HG03103 (cell line): ENCODE measurements around the gene ZNF714.
"Not testable (repeated sequence)": the region's sequence is repeated elsewhere in the genome, so short reads cannot be mapped to it uniquely, and the experiment has no call there.

ENCODE experiments used
- ATAC-seq: cut with Tn5 transposase; IDR thresholded peaks from one replicate; pipeline ENCODE4 v1.9.1; 2021; ENCODE audit warnings: low read depth; ENCODE audit not compliant: unreplicated experiment

Gene ZNF714

DNA sequence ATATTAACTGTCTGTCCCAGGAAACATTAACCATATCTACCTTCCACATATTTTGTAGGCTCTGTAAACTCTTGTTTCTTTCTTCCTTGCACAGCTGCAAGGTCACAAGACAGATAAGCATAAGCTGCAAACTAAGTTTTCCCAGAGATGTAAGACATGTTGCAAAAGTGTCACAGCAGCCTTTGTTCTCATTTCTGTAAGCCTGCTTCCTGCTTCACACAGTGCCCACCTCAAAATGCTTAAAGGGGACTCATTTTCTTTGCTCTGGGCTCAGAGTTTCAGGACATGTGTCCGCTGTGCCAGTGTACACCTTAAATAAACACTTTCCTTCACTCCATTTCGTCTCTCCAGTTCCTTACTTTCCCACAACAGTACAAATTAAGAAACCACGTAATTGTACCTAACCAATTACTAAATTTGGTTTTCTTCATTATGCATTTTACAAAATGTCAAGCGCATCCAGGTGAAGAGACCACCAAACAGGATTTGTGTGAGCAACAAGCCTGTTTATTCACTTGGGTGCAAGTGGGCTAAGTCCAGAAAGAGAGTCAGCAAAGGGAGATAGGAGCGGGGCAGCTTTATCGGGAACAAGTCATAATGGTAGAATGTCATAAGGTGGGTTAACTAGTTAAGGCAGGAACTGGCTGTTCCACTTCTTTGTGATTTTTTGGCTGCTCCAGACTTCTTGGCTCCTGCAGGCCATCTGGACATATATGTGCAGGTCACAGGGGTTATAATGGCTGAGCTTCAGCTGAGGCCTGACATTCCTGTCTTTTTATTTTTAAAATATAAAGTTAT, 47.1 kb downstream of the ZNF714 start:
- no peak for ATAC-seq

DNA sequence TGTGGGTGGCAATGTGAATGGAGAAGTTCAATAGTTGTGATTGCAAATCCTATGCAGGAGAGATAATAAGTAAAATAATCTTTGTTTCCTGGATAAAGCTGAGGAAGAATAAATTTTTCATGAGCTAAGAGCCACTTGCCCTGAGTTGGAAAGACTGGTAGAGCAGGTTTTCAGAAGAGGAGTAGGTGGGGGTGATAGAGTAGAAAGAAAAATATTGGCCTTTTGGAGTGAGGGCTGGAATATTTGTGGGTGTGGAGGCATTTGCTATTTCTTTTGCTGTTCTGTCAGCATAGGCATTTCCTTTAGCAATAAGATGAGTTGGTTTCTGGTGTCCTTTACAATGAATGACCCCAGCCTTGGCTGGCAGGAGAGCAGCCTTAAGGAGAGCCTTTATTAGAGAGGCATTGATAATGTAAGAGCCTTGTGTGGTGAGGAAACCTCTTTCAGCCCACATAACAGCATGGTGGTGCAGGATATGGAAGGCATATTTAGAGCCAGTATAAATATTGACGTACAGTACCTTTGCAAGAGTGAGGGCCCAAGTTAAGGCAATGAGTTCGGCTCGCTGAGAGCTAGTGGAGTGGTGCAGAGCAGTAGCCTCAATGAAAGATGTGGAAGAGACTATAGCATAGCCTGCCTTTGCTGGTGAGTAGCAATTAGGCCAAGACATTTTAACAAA, 48.2 kb downstream of the ZNF714 start:
- ATAC-seq, result no peak

DNA sequence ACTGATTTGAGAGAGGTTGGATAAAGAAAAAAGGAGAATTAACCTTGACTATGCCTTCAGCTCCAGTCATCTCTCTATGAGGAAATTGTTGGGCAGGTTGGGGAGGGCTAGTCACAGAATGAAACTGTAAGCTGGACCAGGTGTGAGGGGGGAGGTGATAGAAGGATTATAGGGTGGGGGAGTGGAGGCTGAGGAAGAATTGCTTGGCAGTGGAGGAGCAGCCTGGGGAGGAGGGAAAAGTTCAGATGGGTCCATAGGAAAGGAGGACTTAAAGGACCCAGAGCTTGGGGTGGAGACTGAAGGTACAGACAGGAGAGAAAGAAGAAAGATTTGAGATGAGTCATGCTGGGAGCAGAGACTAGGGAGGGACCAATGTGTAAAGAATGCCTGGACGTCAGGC, 51.6 kb downstream of the ZNF714 start:
- ATAC-seq, result no peak

DNA sequence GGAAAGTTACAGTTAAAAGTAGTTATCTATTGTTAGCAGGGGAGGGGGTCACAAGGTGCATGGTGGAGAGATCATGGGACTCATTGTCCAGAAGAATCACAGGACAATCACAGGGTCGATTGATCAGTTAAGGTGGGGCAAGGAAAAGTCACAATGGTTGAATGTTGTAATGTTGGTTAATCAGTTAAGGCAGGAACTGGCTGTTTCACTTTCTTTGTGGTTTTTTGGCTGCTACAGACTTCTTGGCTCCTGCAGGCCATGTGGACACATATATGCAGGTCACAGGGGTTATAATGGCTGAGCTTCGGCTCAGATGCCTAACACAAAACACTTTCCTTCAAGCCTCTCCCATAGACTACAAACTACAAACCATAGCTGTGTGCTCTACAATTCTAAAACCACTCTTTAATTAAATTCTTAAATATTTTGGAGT, 52.9 kb downstream of the ZNF714 start:
- no peak for ATAC-seq

DNA sequence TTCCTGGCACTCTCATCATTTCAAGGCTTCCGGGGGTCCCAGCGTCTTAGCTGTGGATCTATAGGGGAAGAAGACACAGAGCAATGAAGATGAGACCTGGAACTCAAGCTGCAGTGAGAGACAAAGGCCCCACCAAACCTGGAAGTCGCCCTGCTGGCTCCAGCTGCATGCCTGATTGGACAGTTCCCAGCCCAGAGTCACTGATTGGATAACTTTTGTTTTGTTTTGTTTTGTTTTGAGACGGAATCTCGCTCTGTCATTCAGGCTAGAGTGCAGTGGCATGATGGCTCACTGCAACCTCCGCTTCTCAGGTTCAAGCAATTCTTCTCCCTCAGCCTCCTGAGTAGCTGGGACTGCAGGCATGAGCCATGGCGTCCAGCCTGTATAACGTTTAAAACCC, 53.4 kb downstream of the ZNF714 start:
- ATAC-seq, result no peak

DNA sequence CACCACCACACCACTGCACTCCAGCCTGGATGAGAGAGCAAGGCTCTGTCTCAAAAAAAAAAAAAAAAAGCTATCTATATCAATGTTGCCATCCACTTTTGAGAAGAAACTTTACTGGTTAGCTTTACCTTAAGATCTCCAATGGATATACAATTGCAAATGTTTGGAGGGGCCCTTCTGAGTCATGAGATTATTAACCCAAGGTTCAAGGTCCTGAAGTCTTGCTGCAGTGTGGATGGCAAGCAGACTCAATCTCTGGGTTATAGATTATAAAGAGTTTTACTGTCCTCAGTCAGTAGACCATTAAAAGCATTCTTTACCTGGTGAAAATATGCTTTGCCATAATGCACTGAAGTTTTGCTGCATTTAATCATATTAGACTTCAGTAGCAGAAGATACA, 56.1 kb downstream of the ZNF714 start:
- ATAC-seq, result no peak

DNA sequence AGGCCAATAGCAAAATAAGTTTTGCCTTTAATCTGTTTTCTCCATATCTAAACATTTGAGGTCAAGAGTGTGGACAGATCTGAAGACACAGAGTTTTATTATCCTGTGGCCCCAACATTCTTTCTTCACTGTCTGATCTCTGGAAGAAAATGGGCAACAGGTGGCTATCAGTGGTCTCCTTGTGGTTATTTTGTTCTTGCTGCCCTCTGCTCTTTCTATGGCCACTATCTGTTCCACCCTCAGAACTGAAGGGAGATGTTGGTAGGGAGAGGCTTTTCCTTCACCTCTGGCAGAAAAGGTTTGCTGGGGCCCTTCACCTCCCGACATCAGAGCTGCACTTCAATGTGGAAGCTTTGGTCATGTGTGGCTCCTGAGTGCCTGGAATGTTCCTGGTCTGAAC, 59.0 kb downstream of the ZNF714 start:
- not testable (repeated sequence) for ATAC-seq

DNA sequence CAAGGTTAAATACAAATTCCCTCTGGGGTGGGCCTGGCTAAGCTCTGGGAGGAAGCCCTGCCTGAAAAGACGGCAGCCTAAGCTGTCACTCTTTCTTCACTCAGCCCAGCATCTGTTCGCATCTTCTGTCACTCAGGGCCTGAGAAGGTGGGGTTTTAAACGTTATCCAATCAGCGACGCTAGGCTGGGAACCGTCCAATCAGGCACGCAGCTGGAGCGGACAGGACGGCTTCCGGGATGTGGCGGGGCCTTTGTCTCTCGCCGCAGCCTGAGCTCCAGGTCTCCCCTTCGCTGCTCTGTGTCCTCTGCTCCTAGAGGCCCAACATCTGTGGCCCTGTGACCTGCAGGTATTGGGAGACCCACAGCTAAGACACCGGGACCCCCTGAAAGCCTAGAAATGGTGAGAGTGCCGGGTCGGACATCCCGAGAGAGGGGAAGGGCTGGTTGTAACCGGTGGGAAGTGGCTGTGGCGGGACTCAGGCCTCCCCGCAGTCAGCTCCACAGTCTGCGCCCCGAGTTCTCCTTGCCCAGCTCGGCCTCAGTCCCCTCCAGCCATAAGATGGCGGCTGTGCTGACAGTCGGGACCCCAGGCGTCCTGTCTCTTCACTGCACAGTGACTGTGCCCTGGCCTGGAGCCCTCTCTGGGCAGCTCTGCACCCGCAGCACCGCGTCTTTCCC, 59.9 kb downstream of the ZNF714 start, which contains the start of gene ZNF431:
TSS of gene ZNF431 (plus strand) at position 254 of the 678 bp plus-strand sequence. CDS start at position 398, 144 bp downstream.
- peak; percentile 98 for ATAC-seq

DNA sequence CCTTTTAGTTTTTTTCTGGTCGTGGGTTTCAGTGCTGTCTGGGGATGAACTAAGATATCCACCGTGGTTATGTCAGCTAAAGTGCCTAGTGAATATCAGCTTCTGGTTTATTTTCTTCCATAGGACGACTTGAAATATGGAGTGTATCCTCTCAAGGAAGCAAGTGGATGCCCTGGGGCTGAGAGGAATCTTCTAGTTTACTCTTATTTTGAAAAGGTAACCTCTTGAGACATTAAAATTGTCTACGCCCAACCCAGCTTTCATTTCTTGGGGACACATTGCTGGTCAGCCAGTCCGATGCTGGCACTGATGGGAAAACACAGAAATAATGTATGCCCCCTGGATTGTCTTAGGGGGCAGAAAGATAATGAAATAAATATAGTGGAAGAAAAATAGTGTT, 61.4 kb downstream of the ZNF714 start:
- no peak for ATAC-seq

DNA sequence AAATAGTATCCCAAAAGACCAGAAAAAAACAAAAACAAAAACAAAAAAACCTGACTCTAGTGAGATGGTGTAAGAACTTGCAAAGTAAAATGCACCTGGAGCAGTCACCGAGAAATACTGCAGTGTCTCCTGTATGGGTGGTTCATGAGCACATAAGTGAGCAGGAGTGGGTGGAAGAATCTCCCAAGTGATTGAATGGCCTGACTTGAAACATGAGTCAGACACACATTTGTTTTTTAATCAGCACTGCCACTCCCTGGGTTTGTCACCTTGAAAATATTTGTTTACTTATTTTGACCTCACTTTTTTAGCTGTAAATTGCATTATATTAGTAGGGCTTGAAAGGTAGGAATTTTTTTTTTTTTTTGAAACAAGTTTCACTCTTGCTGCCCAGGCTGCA, 61.9 kb downstream of the ZNF714 start:
- ATAC-seq, result no peak

DNA sequence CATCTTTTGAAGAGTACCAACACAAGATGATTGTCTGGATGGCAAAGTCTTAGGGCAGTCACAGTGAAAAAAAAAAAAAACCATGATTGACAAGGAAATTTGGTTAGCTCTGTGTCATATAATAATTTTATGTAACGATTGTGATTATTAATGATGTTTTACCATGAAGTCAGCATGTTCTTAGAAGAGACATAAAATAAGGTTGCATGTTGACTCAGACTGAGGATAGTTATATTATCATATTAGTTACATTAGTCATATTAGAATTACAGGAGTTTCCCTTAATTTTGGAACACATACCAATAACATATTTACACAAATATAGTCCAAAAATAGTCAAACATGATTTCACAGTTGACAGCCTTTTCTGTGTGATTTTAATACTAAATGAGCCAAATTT, 65.5 kb downstream of the ZNF714 start:
- no peak for ATAC-seq

DNA sequence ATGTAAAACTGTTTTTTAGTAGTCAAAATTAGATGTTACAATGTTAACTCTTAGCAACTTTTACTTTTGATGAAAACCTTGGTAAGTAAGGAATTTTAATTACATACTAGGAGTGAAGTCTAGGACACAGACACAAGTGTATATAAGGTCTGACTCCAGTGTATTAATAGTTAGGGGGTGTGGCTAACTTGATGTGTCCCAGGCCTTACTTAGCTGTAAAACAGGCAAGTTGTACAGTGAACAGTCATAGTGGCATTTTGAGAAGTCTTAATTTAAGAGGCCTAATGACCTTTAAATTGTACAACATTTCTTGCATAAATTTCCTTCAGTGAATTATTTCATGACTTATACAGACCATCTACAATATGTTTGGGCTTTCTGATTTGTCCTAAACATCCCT, 66.7 kb downstream of the ZNF714 start:
- no peak for ATAC-seq

DNA sequence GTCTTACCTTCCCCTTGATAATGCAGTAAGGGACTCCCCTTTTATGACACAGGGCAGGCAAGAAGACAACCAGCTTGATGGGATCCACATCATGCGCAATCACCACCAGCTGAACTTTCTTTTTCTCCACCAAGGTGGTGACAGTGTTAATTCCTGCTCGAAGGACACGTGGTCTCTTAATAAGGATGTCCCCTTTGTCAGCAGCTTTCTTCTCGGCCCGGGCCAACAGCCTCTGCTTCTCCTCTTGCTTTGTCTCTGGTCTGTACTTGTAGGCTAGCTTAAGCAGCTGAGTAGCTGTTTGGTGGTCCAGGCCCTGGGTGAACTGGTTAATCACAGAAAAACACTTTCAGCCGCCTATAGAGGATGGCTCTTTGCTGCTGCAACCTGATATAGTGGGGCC, 67.9 kb downstream of the ZNF714 start:
- no peak for ATAC-seq

DNA sequence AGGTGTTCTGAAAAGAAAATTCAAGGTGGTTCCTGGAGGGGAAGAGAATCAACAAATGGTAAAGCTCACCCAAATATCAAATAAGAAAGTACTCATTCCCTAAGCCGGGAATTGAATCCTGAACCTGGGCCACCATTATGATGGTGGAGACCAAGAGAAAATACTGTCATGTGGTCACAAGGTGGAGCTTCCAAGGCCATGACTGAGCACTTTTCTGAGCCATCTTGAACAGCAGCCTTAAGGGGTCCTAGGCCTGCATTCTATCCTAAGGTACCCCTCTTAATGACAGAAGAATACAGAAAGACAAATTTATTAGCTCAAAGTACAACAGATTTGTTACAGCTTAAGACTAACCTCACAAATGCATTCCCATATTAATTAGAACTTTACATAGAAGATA, 69.5 kb downstream of the ZNF714 start:
- ATAC-seq, result no peak

DNA sequence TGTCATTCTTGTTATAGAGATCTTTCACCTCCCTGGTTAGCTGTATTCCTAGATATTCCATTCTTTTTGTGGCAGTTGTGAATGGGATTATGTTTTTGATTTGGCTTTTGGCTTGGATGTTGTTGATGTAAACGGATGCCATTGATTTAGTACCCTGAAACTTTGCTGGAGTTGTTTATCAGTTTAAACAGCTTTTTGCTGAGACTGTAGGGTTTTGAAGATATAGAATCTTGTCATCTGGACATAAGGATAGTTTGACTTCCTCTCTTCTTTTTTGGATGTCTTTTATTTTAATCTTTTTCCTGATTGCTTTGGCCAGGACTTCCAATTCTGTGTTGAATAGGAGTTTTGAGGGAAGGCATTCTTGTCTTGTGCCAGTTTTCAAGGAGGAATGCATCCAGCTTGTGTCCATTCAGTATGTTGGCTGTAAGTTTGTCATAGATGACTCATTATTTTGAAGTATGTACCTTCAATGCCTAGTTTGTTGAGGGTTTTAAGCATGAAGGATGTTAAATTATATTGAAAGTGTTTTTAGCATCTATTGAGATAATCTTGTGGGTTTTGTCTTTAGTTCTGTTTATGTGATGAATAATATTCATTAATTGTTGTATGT, 76.6 kb downstream of the ZNF714 start:
- ATAC-seq, result no peak

DNA sequence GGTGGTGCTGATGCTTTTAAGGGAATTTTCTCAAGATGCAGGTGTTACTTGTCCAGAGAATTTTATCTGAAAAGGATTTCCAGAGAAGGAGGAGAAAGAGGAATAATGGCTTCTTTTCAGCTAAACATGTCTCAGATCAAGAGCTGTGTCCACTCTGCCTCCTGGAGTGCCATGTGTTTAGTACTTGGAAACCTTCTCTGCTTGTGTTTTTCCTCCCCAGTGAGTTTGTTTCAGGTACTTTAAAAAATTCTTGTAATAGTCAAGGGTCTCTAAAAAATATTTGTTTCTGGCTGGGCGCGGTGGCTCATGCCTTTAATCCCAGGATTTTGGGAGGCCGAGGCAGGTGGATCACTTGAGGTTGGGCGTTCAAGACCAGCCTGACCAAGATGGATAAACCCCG, 82.5 kb downstream of the ZNF714 start:
- no peak for ATAC-seq

DNA sequence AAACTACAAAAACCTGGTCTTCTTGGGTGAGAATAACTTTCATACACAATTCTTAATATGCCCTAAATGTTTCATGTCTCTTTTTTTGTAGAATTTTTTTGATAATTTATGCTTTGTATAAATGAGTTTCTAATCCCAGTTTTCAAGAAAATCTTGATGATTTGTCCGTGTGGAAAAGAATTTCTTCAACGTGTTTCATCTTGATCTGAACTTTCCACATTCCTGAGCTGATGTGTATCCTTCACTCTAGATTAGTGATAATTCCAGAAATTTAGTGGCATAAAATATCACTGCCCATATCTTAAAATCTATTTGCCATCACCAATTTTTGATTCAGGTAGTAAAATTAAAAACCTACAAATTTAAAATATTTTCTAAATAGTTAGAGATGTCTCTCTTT, 84.4 kb downstream of the ZNF714 start:
- ATAC-seq, result no peak
